Nephron (organoid): ENCODE results near the gene AAMP.

ENCODE experiments used
- H3K27ac Mint-ChIP-seq, 3 experiments: 2 replicates each; pipeline ENCODE4 v1.8.0; 2020; ENCODE audit warnings: mixed read lengths in 3 of 3, mild to moderate bottlenecking in 2 of 3, moderate library complexity in 1 of 3
- H3K27me3 Mint-ChIP-seq: 2 replicates; pipeline ENCODE4 v1.8.0; 2021; ENCODE audit warnings: low read depth, mild to moderate bottlenecking, moderate library complexity, mixed read lengths
- H3K36me3 Mint-ChIP-seq: 2 replicates; pipeline ENCODE4 v1.8.0; 2020; ENCODE audit warnings: low read depth, mixed read lengths
- H3K4me1 Mint-ChIP-seq: 2 replicates; pipeline ENCODE4 v1.8.0; 2020; ENCODE audit warnings: mixed read lengths
- H3K4me3 Mint-ChIP-seq, 3 experiments: 2 replicates each; pipeline ENCODE4 v1.8.0; 2020; ENCODE audit warnings: mild to moderate bottlenecking in 3 of 3, mixed read lengths in 3 of 3, moderate library complexity in 2 of 3
- H3K9me3 Mint-ChIP-seq: 2 replicates; pipeline ENCODE4 v1.8.0; 2020; ENCODE audit warnings: mixed read lengths
- TF ChIP-seq, protein P1 (sequence below), 3 experiments: fragments of 200-600 bp; sonication (generic); IDR thresholded peaks; one replicate each; pipeline ENCODE4 v1.5.0; 2021; ENCODE audit warnings: antibody characterized with exemption in 3 of 3; ENCODE audit not compliant: unreplicated experiment in 3 of 3

Gene AAMP

GRCh38 chr2:218265626-218266025 lies 4.3 kb downstream of the AAMP start:
- Mint-ChIP-seq H3K9me3 (no peaks in the 10 kb centered on the region), H3K4me3 (peak overlapping the region; percentile 31 to 63 (median 59)), H3K36me3 (peaks cover 30% of the 10 kb centered on the region), H3K27me3 (no peaks in the 10 kb centered on the region), H3K27ac (no peak overlapping the region), H3K4me1 (peaks cover 22% of the 10 kb centered on the region)
- TF ChIP-seq, protein P1, sequence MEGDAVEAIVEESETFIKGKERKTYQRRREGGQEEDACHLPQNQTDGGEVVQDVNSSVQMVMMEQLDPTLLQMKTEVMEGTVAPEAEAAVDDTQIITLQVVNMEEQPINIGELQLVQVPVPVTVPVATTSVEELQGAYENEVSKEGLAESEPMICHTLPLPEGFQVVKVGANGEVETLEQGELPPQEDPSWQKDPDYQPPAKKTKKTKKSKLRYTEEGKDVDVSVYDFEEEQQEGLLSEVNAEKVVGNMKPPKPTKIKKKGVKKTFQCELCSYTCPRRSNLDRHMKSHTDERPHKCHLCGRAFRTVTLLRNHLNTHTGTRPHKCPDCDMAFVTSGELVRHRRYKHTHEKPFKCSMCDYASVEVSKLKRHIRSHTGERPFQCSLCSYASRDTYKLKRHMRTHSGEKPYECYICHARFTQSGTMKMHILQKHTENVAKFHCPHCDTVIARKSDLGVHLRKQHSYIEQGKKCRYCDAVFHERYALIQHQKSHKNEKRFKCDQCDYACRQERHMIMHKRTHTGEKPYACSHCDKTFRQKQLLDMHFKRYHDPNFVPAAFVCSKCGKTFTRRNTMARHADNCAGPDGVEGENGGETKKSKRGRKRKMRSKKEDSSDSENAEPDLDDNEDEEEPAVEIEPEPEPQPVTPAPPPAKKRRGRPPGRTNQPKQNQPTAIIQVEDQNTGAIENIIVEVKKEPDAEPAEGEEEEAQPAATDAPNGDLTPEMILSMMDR (IDR thresholded peaks at IDR 0.05; ENCODE audit: unreplicated experiment in 3 of 3), result no peak

- H3K27me3 Mint-ChIP-seq, result no peaks in the 10 kb centered on the region
- H3K4me1 Mint-ChIP-seq, result peaks cover 26% of the 10 kb centered on the region
- H3K4me3 Mint-ChIP-seq, result peak overlapping the region; percentile 31 to 59 (median 34)
- H3K27ac Mint-ChIP-seq, result no peak overlapping the region
- H3K9me3 Mint-ChIP-seq, result no peaks in the 10 kb centered on the region
- TF ChIP-seq, protein P1 (IDR thresholded peaks at IDR 0.05; ENCODE audit: unreplicated experiment in 3 of 3), result no peak
- H3K36me3 Mint-ChIP-seq, result peaks cover 30% of the 10 kb centered on the region
Measured at GRCh38 chr2:218264773-218265561, 5.0 kb downstream of the AAMP start.

DNA sequence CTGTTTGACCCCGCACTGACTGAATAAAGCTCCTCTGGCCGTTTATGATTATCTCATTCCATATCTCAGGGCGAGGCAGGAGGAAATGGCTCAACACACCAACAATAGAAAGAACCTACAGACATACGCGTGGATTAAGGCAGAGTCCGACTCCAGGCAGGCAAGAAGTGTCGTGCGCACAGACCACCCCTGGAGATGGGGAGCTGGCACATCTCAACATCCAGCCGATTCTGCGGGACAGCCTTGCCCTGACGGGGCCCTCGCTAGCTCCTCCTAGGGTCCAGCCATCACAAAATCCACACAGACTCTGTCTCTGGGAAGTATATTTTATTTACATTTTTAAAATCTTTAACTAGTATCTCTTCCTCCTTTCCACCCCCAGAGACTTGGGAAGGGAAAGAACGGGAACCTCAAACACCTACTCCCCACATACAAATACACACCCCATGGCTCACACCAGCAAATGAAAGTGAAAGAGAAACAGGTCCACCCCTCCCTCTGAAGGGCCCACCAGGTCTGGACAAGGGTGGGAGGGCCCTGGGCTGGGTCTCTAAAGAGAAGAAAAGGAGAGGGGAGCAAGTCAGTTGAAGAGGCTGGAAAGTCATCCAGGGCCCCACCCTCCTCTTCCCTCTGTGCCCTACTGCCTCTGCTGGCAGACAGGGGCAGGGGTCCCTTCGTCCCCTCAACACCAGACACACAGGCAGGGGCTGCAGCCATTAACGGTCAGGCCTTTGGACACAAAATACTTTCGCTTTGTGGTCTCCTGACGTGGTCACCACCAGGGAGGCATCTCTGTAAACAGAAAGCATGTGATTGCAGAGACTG lies 5.9 kb downstream of the AAMP start:
- Mint-ChIP-seq H3K27me3 (no peaks in the 10 kb centered on the region), H3K9me3 (no peaks in the 10 kb centered on the region), H3K4me3 (no peak overlapping the region), H3K4me1 (peaks cover 31% of the 10 kb centered on the region), H3K36me3 (peaks cover 26% of the 10 kb centered on the region), H3K27ac (peak overlapping the region in 1 of 3 experiments; percentile 18)
- TF ChIP-seq, protein P1 (IDR thresholded peaks at IDR 0.05; ENCODE audit: unreplicated experiment in 3 of 3), result no peak

- Mint-ChIP-seq H3K9me3 (no peaks in the 10 kb centered on the region), H3K27ac (peak overlapping the region in 2 of 3 experiments; percentile 22 to 25), H3K4me3 (no peak overlapping the region), H3K27me3 (no peaks in the 10 kb centered on the region), H3K36me3 (peaks cover 26% of the 10 kb centered on the region), H3K4me1 (peaks cover 35% of the 10 kb centered on the region)
- TF ChIP-seq, protein P1 (IDR thresholded peaks at IDR 0.05; ENCODE audit: unreplicated experiment in 3 of 3), result no peak
Measured at GRCh38 chr2:218262631-218263586, 7.0 kb downstream of the AAMP start.

GRCh38 chr2:218262237-218262600 lies 7.7 kb downstream of the AAMP start:
- Mint-ChIP-seq H3K4me1 (peaks cover 35% of the 10 kb centered on the region), H3K9me3 (no peaks in the 10 kb centered on the region), H3K27me3 (no peaks in the 10 kb centered on the region), H3K27ac (peak overlapping the region in 1 of 3 experiments; percentile 88), H3K36me3 (peaks cover 21% of the 10 kb centered on the region), H3K4me3 (no peak overlapping the region)
- TF ChIP-seq, protein P1 (IDR thresholded peaks at IDR 0.05; ENCODE audit: unreplicated experiment in 3 of 3), result no peak
